Measurements from ENCODE around the gene SEC23IP. TPM values are rescaled to one million over a fixed set of nuclear protein-coding genes. Genes with fewer than 3 reads are reported as not detected.

The SEC23IP gene
- total RNA-seq, 1 donor from 2014 or later = 17.7 TPM

Small RNA genes within 50 kb of the gene (small RNA-seq; reads per million reads assigned to genes)
- gene MIR4682 = not detected

Other genes starting within 250 kb of the SEC23IP start
- 4.7 TPM for gene BAG3, start 241.3 kb upstream of the SEC23IP start, total RNA-seq
- 11.5 TPM for gene INPP5F, start 166.7 kb upstream of the SEC23IP start, total RNA-seq
- gene MCMBP, start 19.9 kb upstream of the SEC23IP start, total RNA-seq = 35.5 TPM

Data from skeletal muscle tissue (tissue), 2 donors.